Neural cell (in vitro differentiated cells): Measurements from ENCODE around the gene MAGI2. TPM values are rescaled to one million over a fixed set of nuclear protein-coding genes. Genes with fewer than 3 reads are reported as not detected.

ENCODE experiments used
- H2AFZ ChIP-seq: fragments of 200-600, 300-800 bp; sonication (generic), shearing (Covaris generic); 2 replicates; pipeline ENCODE4 v1.6.0; 2014; ENCODE audit warnings: low read depth, mild to moderate bottlenecking, antibody characterized with exemption, low read length, moderate library complexity
- H3F3A ChIP-seq: fragments of 200-600 bp; shearing (Covaris generic); 2 replicates; pipeline ENCODE4 v1.6.1; 2016; ENCODE audit warnings: mild to moderate bottlenecking, moderate library complexity, mixed read lengths, antibody characterized with exemption, low read length; ENCODE audit not compliant: insufficient read depth, poor library complexity, severe bottlenecking
- H3K27ac ChIP-seq: fragments of 200-600, 300-800 bp; sonication (generic), shearing (Covaris generic); 2 replicates; pipeline ENCODE4 v1.5.1; 2014; ENCODE audit warnings: mild to moderate bottlenecking, low read length, moderate library complexity
- H3K27me3 ChIP-seq: fragments of 300-800, 200-600 bp; sonication (generic), shearing (Covaris generic); 2 replicates; pipeline ENCODE4 v1.6.0; 2014; ENCODE audit warnings: mild to moderate bottlenecking, low read depth, low read length, moderate library complexity; ENCODE audit not compliant: insufficient read depth
- H3K36me3 ChIP-seq: fragments of 300-800, 200-600 bp; sonication (generic), shearing (Covaris generic); 2 replicates; pipeline ENCODE4 v1.5.1; 2014; ENCODE audit warnings: mild to moderate bottlenecking, antibody characterized with exemption, low read length, moderate library complexity; ENCODE audit not compliant: insufficient read depth
- H3K4me2 ChIP-seq: fragments of 300-800, 200-600 bp; sonication (generic), shearing (Covaris generic); 2 replicates; pipeline ENCODE4 v1.6.0; 2014; ENCODE audit warnings: mild to moderate bottlenecking, low read length
- H3K4me3 ChIP-seq: fragments of 300-800, 200-600 bp; sonication (generic), shearing (Covaris generic); 2 replicates; pipeline ENCODE4 v1.5.1; 2014; ENCODE audit warnings: mild to moderate bottlenecking, low read length, moderate library complexity
- H3K79me2 ChIP-seq: fragments of 200-600 bp; shearing (Covaris generic); replicated peaks from 2 replicates; pipeline ENCODE4 v1.6.0; 2014; ENCODE audit warnings: mild to moderate bottlenecking, low read length, moderate library complexity; ENCODE audit not compliant: insufficient read depth
- H3K9ac ChIP-seq: fragments of 300-800, 200-600 bp; sonication (generic), shearing (Covaris generic); 2 replicates; pipeline ENCODE4 v1.6.1; 2016; ENCODE audit warnings: mild to moderate bottlenecking, low read length, mixed read lengths
- H3K9me2 ChIP-seq: fragments of 200-600 bp; shearing (Covaris generic); 2 replicates; pipeline ENCODE4 v1.6.1; 2016; ENCODE audit warnings: mild to moderate bottlenecking, low read length, mixed read lengths; ENCODE audit not compliant: insufficient read depth
- H3K9me3 ChIP-seq: fragments of 200-600, 300-800 bp; sonication (generic), shearing (Covaris generic); 2 replicates; pipeline ENCODE4 v1.6.1; 2016; ENCODE audit warnings: mild to moderate bottlenecking, mixed run types, low read length, moderate library complexity, mixed read lengths
- H4K20me1 ChIP-seq: fragments of 200-600 bp; shearing (Covaris generic); 2 replicates; pipeline ENCODE4 v1.6.1; 2016; ENCODE audit warnings: mild to moderate bottlenecking, mixed run types; ENCODE audit not compliant: insufficient read depth
- EP300 ChIP-seq: fragments of 450-650 bp; conservative IDR thresholded peaks from 2 replicates; pipeline ENCODE4 v1.6.1; 2014; ENCODE audit warnings: antibody characterized with exemption, mild to moderate bottlenecking, moderate library complexity; ENCODE audit not compliant: poor library complexity, severe bottlenecking
- EZH2 ChIP-seq: fragments of 200-600, 300-800 bp; shearing (Covaris generic), sonication (generic); IDR thresholded peaks from 2 replicates; pipeline ENCODE4 v1.6.1; 2014; ENCODE audit warnings: antibody characterized with exemption, low read length, borderline replicate concordance, mild to moderate bottlenecking; ENCODE audit not compliant: insufficient read depth, poor library complexity, severe bottlenecking
- MXI1 ChIP-seq: fragments of 450-650 bp; conservative IDR thresholded peaks from 2 replicates; pipeline ENCODE4 v1.6.1; 2014; ENCODE audit warnings: antibody characterized with exemption, mild to moderate bottlenecking; ENCODE audit not compliant: poor library complexity, severe bottlenecking
- POLR2AphosphoS5 ChIP-seq: IDR thresholded peaks from 2 replicates; pipeline ENCODE4 v1.6.1; 2012
- RAD21 ChIP-seq: fragments of 450-650 bp; conservative IDR thresholded peaks from 2 replicates; pipeline ENCODE4 v1.6.1; 2014; ENCODE audit warnings: antibody characterized with exemption, mild to moderate bottlenecking, moderate library complexity
- REST ChIP-seq: IDR thresholded peaks from 2 replicates; pipeline ENCODE4 v1.6.1; 2012; ENCODE audit warnings: borderline replicate concordance
- SMC3 ChIP-seq: fragments of 450-650 bp; conservative IDR thresholded peaks from 2 replicates; pipeline ENCODE4 v1.6.1; 2014; ENCODE audit warnings: antibody characterized with exemption, mild to moderate bottlenecking, moderate library complexity; ENCODE audit not compliant: poor library complexity
- TAF1 ChIP-seq: IDR thresholded peaks from 2 replicates; pipeline ENCODE4 v1.6.1; 2012; ENCODE audit warnings: low read depth
- polyA plus RNA-seq: library from polyadenylated mRNA; depleted of rRNA; stranded (reverse); fragments of >200 nt; gene quantifications from 2 replicates; pipeline ENCODE4 v1.2.3, GENCODE V29; 2014
- TF ChIP-seq, protein P1 (sequence below): fragments of 450-650 bp; IDR thresholded peaks from 2 replicates; pipeline ENCODE4 v1.5.1; 2014; ENCODE audit warnings: antibody characterized with exemption, mild to moderate bottlenecking, moderate library complexity; ENCODE audit not compliant: poor library complexity, severe bottlenecking

MAGI2 gene
- polyA plus RNA-seq, 1 donor from 2014 or later, result 19.3 TPM

DNA sequence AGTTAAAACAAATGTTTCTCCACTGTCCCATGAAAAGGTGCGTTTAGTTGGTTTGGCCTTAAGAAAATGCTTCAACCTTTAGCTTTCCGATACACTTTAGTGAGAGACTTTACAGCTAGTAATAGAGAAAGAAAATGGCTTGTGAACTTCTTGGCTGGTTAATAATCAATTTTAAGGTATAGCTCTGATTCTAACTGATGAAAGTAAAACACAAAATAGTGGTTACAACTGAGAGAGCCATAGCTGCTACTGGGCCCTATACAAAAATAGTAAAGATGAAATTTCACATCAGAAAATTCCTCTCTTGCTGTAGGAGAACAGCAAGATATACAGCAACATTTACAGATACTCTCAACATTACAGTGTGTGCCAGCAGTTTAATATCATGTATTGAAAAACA lies 1283.5 kb downstream of the MAGI2 start:
- no peak overlapping the region for H3K9ac ChIP-seq
- TF ChIP-seq EZH2, result no peak
- no peak for TF ChIP-seq RAD21
- no peak for TF ChIP-seq TAF1
- TF ChIP-seq REST, result no peak
- TF ChIP-seq, protein P1, sequence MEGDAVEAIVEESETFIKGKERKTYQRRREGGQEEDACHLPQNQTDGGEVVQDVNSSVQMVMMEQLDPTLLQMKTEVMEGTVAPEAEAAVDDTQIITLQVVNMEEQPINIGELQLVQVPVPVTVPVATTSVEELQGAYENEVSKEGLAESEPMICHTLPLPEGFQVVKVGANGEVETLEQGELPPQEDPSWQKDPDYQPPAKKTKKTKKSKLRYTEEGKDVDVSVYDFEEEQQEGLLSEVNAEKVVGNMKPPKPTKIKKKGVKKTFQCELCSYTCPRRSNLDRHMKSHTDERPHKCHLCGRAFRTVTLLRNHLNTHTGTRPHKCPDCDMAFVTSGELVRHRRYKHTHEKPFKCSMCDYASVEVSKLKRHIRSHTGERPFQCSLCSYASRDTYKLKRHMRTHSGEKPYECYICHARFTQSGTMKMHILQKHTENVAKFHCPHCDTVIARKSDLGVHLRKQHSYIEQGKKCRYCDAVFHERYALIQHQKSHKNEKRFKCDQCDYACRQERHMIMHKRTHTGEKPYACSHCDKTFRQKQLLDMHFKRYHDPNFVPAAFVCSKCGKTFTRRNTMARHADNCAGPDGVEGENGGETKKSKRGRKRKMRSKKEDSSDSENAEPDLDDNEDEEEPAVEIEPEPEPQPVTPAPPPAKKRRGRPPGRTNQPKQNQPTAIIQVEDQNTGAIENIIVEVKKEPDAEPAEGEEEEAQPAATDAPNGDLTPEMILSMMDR, result no peak
- no peak for TF ChIP-seq SMC3
- no peak for TF ChIP-seq MXI1
- no peak for TF ChIP-seq POLR2AphosphoS5
- TF ChIP-seq EP300, result no peak
- no peak overlapping the region for H2AFZ ChIP-seq

GRCh38 chr7:78168865-78169264 lies 1284.6 kb downstream of the MAGI2 start:
- Histone ChIP-seq H4K20me1 (no peaks in the 10 kb centered on the region), H3K9me3 (no peaks in the 10 kb centered on the region), H3K4me3 (no peak overlapping the region), H3K27ac (no peak overlapping the region), H2AFZ (no peak overlapping the region), H3K79me2 (no peaks in the 10 kb centered on the region), H3K4me2 (no peak overlapping the region), H3K9me2 (no peaks in the 10 kb centered on the region), H3K27me3 (no peaks in the 10 kb centered on the region), H3F3A (no peaks in the 10 kb centered on the region), H3K36me3 (no peaks in the 10 kb centered on the region), H3K9ac (no peak overlapping the region)
- no peak for TF ChIP-seq TAF1
- TF ChIP-seq SMC3, result no peak
- TF ChIP-seq POLR2AphosphoS5, result no peak
- TF ChIP-seq, protein P1, result no peak
- no peak for TF ChIP-seq RAD21
- no peak for TF ChIP-seq EP300
- no peak for TF ChIP-seq EZH2
- TF ChIP-seq REST, result no peak
- no peak for TF ChIP-seq MXI1

More for the DNA sequence above, 1283.5 kb downstream of the MAGI2 start:
- no peaks in the 10 kb centered on the region for H4K20me1 ChIP-seq
- no peak overlapping the region for H3K4me2 ChIP-seq
- H3K79me2 ChIP-seq, result no peaks in the 10 kb centered on the region
- H3K9me3 ChIP-seq, result no peaks in the 10 kb centered on the region
- no peak overlapping the region for H3K27ac ChIP-seq
- H3K9me2 ChIP-seq, result no peaks in the 10 kb centered on the region
- no peaks in the 10 kb centered on the region for H3F3A ChIP-seq
- H3K36me3 ChIP-seq, result peaks cover 5% of the 10 kb centered on the region
- H3K27me3 ChIP-seq, result no peaks in the 10 kb centered on the region
- no peak overlapping the region for H3K4me3 ChIP-seq
